C4-2B (cell line): ENCODE data around the gene NTNG1.

Experiments used
- CTCF ChIP-seq: fragments of 450-650 bp; conservative IDR thresholded peaks from 2 replicates; pipeline ENCODE4 v1.5.1; 2017; ENCODE audit warnings: mild to moderate bottlenecking
- ZFX ChIP-seq: fragments of 450-650 bp; IDR thresholded peaks from 2 replicates; pipeline ENCODE4 v1.6.1; 2017

DNA sequence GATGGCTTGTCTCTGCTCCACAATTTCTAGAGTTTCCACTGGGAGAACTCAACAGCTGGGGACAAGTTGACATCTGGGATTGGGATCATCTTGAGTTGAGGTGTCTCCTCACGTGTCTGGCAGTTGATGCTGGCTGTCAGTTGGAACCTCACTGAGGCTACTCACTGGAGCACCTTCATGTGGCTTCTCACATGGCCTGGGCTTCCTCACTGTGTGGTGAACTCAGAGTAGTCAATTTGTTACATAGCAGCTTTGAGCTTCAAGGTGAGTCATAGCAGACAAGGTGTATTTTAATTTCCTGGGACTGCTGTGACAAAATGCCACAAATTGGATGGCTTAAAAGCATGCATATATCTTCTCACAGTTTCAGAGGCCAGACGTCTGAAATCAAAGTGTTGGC lies 44.0 kb downstream of the NTNG1 start:
- TF ChIP-seq CTCF (no peak), ZFX (no peak)
